IMR-90 (cell line): ENCODE data around the gene IFFO2. TPM values are rescaled to one million over a fixed set of nuclear protein-coding genes. Genes with fewer than 3 reads are reported as not detected.

Source experiments
- ATAC-seq: fragments of 200-7000 bp; cut with Tn5 transposase; 2 replicates; pipeline ENCODE4 v1.9.1; 2020; ENCODE audit warnings: low read depth, mild to moderate bottlenecking, moderate library complexity
- BruUV-seq: library from RNA; stranded (reverse); fragments of 400-500 nt; replicated peaks from 2 replicates; lab custom pipeline; 2021; lab: Mats Ljungman, UMichigan
- CTCF ChIA-PET: fragments of 300-600 bp; formaldehyde crosslinking; extraction: SDS; loops from one replicate; lab custom pipeline; 2021; ENCODE audit warnings: antibody characterized with exemption; lab: Yijun Ruan, JAX
- POLR2A ChIA-PET: fragments of 300-600 bp; sonication (Branson Sonifier 250); formaldehyde crosslinking; loops from one replicate; lab custom pipeline; 2022; ENCODE audit warnings: antibody characterized with exemption; ENCODE audit not compliant: unreplicated experiment; lab: Charles Lee
- DNase-seq: peaks from one replicate; pipeline ENCODE4 v3.0.0; 2013
- H2AFZ ChIP-seq: replicated peaks from 2 replicates; pipeline ENCODE3; 2013; ENCODE audit warnings: low read length, mild to moderate bottlenecking; ENCODE audit not compliant: poor library complexity
- H2AK5ac ChIP-seq: 2 replicates; pipeline ENCODE4 v1.6.1; 2013; ENCODE audit warnings: low read depth, low read length, inconsistent platforms
- H2AK9ac ChIP-seq: replicated peaks from 2 replicates; pipeline ENCODE3; 2013; ENCODE audit warnings: mild to moderate bottlenecking, low read depth, low read length, moderate library complexity; ENCODE audit not compliant: poor library complexity
- H2BK120ac ChIP-seq: 2 replicates; pipeline ENCODE4 v1.6.1; 2013; ENCODE audit warnings: low read depth, low read length, inconsistent platforms
- H2BK15ac ChIP-seq: 3 replicates; pipeline ENCODE4 v1.6.1; 2013; ENCODE audit warnings: low read depth, low read length, inconsistent platforms
- H2BK20ac ChIP-seq: 2 replicates; pipeline ENCODE4 v1.6.1; 2013; ENCODE audit warnings: low read depth, mild to moderate bottlenecking, inconsistent platforms, low read length, moderate library complexity
- H2BK5ac ChIP-seq: 2 replicates; pipeline ENCODE4 v1.6.1; 2013; ENCODE audit warnings: mild to moderate bottlenecking, low read depth, low read length, inconsistent platforms; ENCODE audit not compliant: poor library complexity, severe bottlenecking
- H3K14ac ChIP-seq: replicated peaks from 2 replicates; pipeline ENCODE4 v1.6.1; 2013; ENCODE audit warnings: low read depth, low read length, inconsistent platforms
- H3K18ac ChIP-seq: 2 replicates; pipeline ENCODE4 v1.6.1; 2013; ENCODE audit warnings: low read depth, low read length, control low read depth
- H3K23ac ChIP-seq: 2 replicates; pipeline ENCODE4 v1.6.1; 2013; ENCODE audit warnings: low read depth, low read length, inconsistent platforms
- H3K27ac ChIP-seq: 2 replicates; pipeline ENCODE4 v1.5.1; 2013; ENCODE audit warnings: mild to moderate bottlenecking, control low read depth, low read length; ENCODE audit not compliant: insufficient read depth
- H3K27me3 ChIP-seq: 2 replicates; pipeline ENCODE4 v1.6.1; 2013; ENCODE audit warnings: low read length; ENCODE audit not compliant: control insufficient read depth, insufficient read depth
- H3K36me3 ChIP-seq: 2 replicates; pipeline ENCODE4 v1.6.1; 2013; ENCODE audit warnings: low read length, mixed read lengths; ENCODE audit not compliant: control insufficient read depth, insufficient read depth
- H3K4ac ChIP-seq: 2 replicates; pipeline ENCODE4 v1.6.1; 2013; ENCODE audit warnings: low read depth, low read length, inconsistent platforms
- H3K4me1 ChIP-seq: 2 replicates; pipeline ENCODE4 v1.6.1; 2013; ENCODE audit warnings: low read length, mixed read lengths; ENCODE audit not compliant: control insufficient read depth, insufficient read depth
- H3K4me2 ChIP-seq: 2 replicates; pipeline ENCODE4 v1.6.1; 2013; ENCODE audit warnings: low read depth, mild to moderate bottlenecking, control low read depth, low read length, moderate library complexity
- H3K4me3 ChIP-seq: 2 replicates; pipeline ENCODE4 v1.5.1; 2013; ENCODE audit warnings: low read depth, mild to moderate bottlenecking, control low read depth, low read length, moderate library complexity; ENCODE audit not compliant: insufficient read depth
- H3K56ac ChIP-seq: 2 replicates; pipeline ENCODE4 v1.6.1; 2013; ENCODE audit warnings: low read length, inconsistent platforms; ENCODE audit not compliant: insufficient read depth; ENCODE audit errors: extremely low read depth
- H3K79me1 ChIP-seq, 2 experiments: 2 replicates each; pipeline ENCODE4 v1.6.1; 2013; ENCODE audit warnings: low read length in 2 of 2, inconsistent platforms in 1 of 2, low read depth in 1 of 2
- H3K9ac ChIP-seq: 2 replicates; pipeline ENCODE4 v1.6.1; 2013; ENCODE audit warnings: low read depth, low read length, control low read depth
- H3K9me1 ChIP-seq: 2 replicates; pipeline ENCODE4 v1.6.1; 2013; ENCODE audit warnings: low read length, inconsistent platforms; ENCODE audit not compliant: insufficient read depth
- H3K9me3 ChIP-seq: 2 replicates; pipeline ENCODE4 v1.6.1; 2013; ENCODE audit warnings: low read length; ENCODE audit not compliant: control insufficient read depth, insufficient read depth
- H4K20me1 ChIP-seq: 2 replicates; pipeline ENCODE4 v1.6.1; 2013; ENCODE audit warnings: low read length, inconsistent platforms; ENCODE audit not compliant: insufficient read depth
- H4K5ac ChIP-seq: 2 replicates; pipeline ENCODE4 v1.6.1; 2013; ENCODE audit warnings: mild to moderate bottlenecking, low read depth, low read length, control low read depth
- H4K8ac ChIP-seq, 2 experiments: 2 replicates each; pipeline ENCODE4 v1.6.1; 2013; ENCODE audit warnings: low read depth in 2 of 2, low read length in 2 of 2, control low read depth in 1 of 2, inconsistent platforms in 1 of 2
- H4K91ac ChIP-seq: 2 replicates; pipeline ENCODE4 v1.6.1; 2013; ENCODE audit warnings: low read depth, low read length, inconsistent platforms; ENCODE audit not compliant: insufficient read depth
- MAZ ChIP-seq: IDR thresholded peaks from 2 replicates; pipeline ENCODE4 v1.6.1; 2012; ENCODE audit warnings: low read depth, mild to moderate bottlenecking, low read length, improper control_type of control experiment, moderate library complexity, borderline replicate concordance
- whole genome bisulfite sequencing, 2 experiments: methylation state at CpG; one replicate each; pipeline versions ENCODE4 v1.1.5 to v1.1.7; 2013; ENCODE audit warnings: missing lambda C conversion rate in 2 of 2; ENCODE audit not compliant: insufficient read length in 1 of 2; ENCODE audit errors: extremely low coverage in 2 of 2; 5-methylcytosine and 5-hydroxymethylcytosine counted together
- dilution Hi-C: fragments of 300-500 bp; cut with HindIII; formaldehyde crosslinking; loops from one replicate; pipeline ENCODE4 v1.14.3; 2018; ENCODE audit warnings: low sequenced_read_pairs; ENCODE audit not compliant: unreplicated experiment
- in situ Hi-C: fragments of 300-500 bp; cut with MboI; formaldehyde crosslinking; loops from 3 replicates; pipeline ENCODE4 v1.14.3; 2019; ENCODE audit warnings: low sequenced_read_pairs, inconsistent platforms, mixed read lengths
- intact Hi-C: fragments of 100-400 bp; cut with micrococcal nuclease; formaldehyde crosslinking; loops from 2 replicates; pipeline ENCODE4 v1.10.0; 2022
- polyA plus RNA-seq, 3 experiments: library from polyadenylated mRNA; depleted of rRNA; stranded (reverse); fragments of >200 nt; gene quantifications; 2 replicates each; pipeline ENCODE4 v1.2.3, GENCODE V29; 2012; ENCODE audit warnings: low replicate concordance in 1 of 3
- total RNA-seq: library from RNA; depleted of rRNA; stranded (reverse); fragments of >200 nt; gene quantifications from 2 replicates; pipeline ENCODE4 v1.2.3, GENCODE V29; 2012
- TF ChIP-seq, protein P1 (sequence below): fragments of 150-350 bp; IDR thresholded peaks from 2 replicates; pipeline ENCODE4 v1.6.1; 2016; ENCODE audit warnings: low read depth, mild to moderate bottlenecking, low read length, moderate library complexity, borderline replicate concordance

Gene IFFO2
- total and polyA plus RNA-seq, 2 of the 4 experiments (the other 2 are of a cell fraction) = 14.5 to 18.2 TPM

DNA sequence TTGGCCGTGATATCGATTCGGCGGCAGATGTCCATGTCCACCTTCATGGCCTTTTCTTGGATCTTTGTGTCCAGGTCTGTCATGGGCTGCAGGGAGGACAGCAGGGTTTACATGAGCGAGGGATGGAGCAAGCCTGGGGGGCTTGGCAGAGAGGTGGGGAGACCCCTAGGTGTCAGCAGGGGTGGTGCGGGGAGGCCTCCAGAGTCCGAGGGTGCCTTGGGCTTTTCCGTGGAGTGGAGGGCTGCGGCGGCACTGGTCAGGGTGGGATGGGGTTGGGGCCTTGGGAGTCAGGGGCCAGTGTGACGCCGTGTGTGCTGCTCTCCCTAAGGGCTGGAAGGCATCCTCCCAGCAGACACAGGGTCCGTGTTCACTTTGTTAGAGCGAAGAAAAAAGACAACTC, 38.1 kb downstream of the IFFO2 start:
- Histone ChIP-seq H3K4me2 (no peak overlapping the region), H3K9me1 (peaks cover 4% of the 10 kb centered on the region; the same call in 1 of the 2 replicates), H3K23ac (no peak overlapping the region), H2AK5ac (no peak overlapping the region), H4K5ac (no peak overlapping the region), H3K27ac (no peak overlapping the region), H4K91ac (no peak overlapping the region), H3K56ac (no peak overlapping the region), H4K8ac (no peak overlapping the region), H3K27me3 (no peaks in the 10 kb centered on the region), H2AK9ac (no peak overlapping the region), H2BK5ac (no peak overlapping the region), H3K9me3 (no peaks in the 10 kb centered on the region), H2AFZ (no peak overlapping the region), H3K36me3 (peaks cover 9% of the 10 kb centered on the region), H2BK20ac (no peak overlapping the region), H3K4me3 (no peak overlapping the region), H3K4me1 (peaks cover 17% of the 10 kb centered on the region), H3K18ac (no peak overlapping the region), H3K4ac (no peak overlapping the region), H3K14ac (no peak overlapping the region), H4K20me1 (peaks cover 4% of the 10 kb centered on the region; the same call in 1 of the 2 replicates), H2BK15ac (no peak overlapping the region), H2BK120ac (no peak overlapping the region), H3K9ac (no peak overlapping the region), H3K79me1 (peaks cover 19 to 67% of the 10 kb centered on the region in 2 experiments; a peak in 3 of 4 replicates)
- ChIA-PET POLR2A (no interaction called here), CTCF (no interaction called here)
- BruUV-seq = no TSS peak
- ATAC-seq = no peak
- in situ Hi-C loops (no loop called here), dilution Hi-C loops (no loop called here), intact Hi-C loops (no loop called here)
- no peak for DNase-seq
- no CpG with 5 or more reads among the region's 14 CpGs for WGBS, 2 experiments
- TF ChIP-seq, protein P1, sequence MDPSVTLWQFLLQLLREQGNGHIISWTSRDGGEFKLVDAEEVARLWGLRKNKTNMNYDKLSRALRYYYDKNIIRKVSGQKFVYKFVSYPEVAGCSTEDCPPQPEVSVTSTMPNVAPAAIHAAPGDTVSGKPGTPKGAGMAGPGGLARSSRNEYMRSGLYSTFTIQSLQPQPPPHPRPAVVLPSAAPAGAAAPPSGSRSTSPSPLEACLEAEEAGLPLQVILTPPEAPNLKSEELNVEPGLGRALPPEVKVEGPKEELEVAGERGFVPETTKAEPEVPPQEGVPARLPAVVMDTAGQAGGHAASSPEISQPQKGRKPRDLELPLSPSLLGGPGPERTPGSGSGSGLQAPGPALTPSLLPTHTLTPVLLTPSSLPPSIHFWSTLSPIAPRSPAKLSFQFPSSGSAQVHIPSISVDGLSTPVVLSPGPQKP = no peak
- TF ChIP-seq MAZ = no peak
